GM12874 (cell line): ENCODE results near the gene GALNT12.

ENCODE experiments used
- CTCF ChIP-seq: IDR thresholded peaks from 2 replicates; pipeline ENCODE4 v1.5.1; 2011; ENCODE audit warnings: low read depth, mild to moderate bottlenecking, control low read depth, low read length, moderate library complexity; ENCODE audit not compliant: insufficient read depth

GALNT12 gene

DNA sequence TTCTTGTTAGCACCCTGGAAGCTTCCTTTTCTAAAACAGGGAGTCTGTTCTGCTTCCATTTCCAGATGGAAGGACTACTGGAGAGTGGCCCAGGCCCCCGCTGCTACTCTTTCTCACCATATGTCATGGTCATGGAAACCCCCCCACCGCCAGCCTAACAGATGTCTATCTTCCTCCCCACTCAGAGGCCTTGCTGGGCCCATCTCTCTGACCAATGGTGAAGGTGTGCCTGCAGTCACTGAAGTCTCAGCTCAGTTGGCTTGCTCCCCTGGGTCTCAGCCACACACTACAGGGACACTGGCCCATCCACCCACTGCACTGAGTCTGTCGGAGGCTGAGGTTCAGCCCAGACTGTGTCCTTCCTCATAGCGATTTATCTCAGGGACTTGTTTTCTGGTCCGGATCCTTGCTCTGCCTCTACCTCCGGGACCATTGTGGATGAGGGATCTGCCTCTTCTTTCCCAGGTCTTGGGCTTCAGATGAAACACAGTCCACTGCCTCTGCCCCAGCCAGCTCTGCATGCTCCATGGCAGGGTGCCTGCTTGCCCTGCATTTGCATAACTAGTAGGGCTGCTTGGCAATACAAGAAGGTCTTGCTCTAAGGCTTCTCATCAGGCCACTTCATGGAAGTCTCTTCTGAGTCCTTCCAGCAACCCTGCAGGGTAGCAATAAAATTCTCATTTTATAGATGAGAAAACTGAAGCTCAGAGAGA is 30.8 kb downstream of the GALNT12 start:
- no peak for TF ChIP-seq CTCF

- TF ChIP-seq CTCF, result no peak
These were observed 31.5 kb downstream of the GALNT12 start for GRCh38 chr9:98838868-98839565.

DNA sequence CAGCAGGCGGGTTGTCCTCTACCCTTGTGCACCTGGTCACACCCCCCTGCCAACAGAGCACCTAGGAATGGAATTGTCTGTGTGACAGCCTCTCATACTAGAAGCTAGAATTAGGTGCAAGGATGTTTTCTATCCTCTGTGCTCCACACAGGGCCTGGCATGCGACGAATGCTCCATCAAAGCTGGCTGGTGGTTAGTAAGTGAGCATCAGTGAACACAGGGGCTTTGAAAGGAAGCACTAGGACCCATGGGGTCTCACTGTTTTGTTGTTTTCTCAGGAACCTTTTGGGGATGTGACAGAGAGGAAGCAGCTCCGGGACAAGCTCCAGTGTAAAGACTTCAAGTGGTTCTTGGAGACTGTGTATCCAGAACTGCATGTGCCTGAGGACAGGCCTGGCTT is 32.3 kb downstream of the GALNT12 start:
- no peak for TF ChIP-seq CTCF

DNA sequence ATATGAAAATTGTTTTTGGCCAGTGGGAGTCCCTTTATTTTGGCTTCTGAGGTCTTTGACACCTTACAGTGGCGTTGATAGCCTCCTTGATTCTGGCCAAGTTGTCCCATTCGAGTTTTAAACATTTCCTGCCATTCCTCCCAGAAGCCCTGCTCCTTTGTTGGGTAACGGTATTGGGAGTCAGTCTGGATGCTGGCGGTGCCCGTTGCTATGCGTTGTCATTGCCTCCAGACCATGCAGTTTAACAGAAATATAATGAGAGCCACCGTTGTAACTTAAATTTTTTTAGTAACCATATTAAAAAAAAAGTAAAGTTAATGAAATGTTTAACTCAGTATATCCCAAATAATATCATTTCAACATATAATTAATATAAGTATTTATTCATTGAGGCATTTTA is 35.0 kb downstream of the GALNT12 start:
- TF ChIP-seq CTCF, result no peak

GRCh38 chr9:98846081-98846480 is 38.6 kb downstream of the GALNT12 start:
- no peak for TF ChIP-seq CTCF

DNA sequence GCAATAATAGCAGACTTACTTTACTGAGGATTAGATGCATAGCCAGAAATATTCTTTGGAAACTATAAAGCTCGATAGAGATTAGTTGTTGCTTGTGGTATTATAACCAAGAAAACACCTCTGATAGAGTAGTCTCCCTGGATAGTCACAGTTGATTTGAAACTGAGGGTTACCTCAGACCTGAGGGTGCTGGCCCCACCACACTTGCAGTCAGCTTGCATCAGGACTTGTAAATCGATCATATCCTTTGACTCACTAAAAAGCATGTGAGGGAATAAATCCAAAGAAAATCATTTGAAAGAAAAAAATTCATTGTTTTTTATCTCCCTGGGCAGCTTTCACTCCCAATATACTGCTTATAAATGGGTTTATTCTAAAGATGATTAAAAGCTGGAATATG is 39.4 kb downstream of the GALNT12 start:
- no peak for TF ChIP-seq CTCF

- peak; percentile 90 for TF ChIP-seq CTCF
These were observed 41.1 kb downstream of the GALNT12 start for GRCh38 chr9:98848450-98849149.
